ENCODE measurements around the gene SUN1.

- TF ChIP-seq, protein P1, sequence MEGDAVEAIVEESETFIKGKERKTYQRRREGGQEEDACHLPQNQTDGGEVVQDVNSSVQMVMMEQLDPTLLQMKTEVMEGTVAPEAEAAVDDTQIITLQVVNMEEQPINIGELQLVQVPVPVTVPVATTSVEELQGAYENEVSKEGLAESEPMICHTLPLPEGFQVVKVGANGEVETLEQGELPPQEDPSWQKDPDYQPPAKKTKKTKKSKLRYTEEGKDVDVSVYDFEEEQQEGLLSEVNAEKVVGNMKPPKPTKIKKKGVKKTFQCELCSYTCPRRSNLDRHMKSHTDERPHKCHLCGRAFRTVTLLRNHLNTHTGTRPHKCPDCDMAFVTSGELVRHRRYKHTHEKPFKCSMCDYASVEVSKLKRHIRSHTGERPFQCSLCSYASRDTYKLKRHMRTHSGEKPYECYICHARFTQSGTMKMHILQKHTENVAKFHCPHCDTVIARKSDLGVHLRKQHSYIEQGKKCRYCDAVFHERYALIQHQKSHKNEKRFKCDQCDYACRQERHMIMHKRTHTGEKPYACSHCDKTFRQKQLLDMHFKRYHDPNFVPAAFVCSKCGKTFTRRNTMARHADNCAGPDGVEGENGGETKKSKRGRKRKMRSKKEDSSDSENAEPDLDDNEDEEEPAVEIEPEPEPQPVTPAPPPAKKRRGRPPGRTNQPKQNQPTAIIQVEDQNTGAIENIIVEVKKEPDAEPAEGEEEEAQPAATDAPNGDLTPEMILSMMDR (conservative IDR thresholded peaks at IDR 0.05; ENCODE audit: low read length), result no peak
- TF ChIP-seq EZH2phosphoT487 (IDR thresholded peaks at IDR 0.05; ENCODE audit: borderline replicate concordance, low read depth, low read length), result no peak
Observed at GRCh38 chr7:892648-893593, 60.6 kb downstream of the SUN1 start.
